ENCODE measurements around the gene PARD3.

Gene PARD3

GRCh38 chr10:34506786-34507185 lies 308.3 kb downstream of the PARD3 start:
- TF ChIP-seq CTCF (IDR thresholded peaks at IDR 0.05; ENCODE audit: insufficient read depth, low read length, poor library complexity, severe bottlenecking) (no peak), EZH2phosphoT487 (conservative IDR thresholded peaks at IDR 0.05; ENCODE audit: low read length) (no peak)

GRCh38 chr10:34505338-34505737 lies 309.8 kb downstream of the PARD3 start:
- Histone ChIP-seq H3K79me2 (ENCODE audit: insufficient read depth, low read length) (no peaks in the 10 kb centered on the region), H3K9me2 (replicated peaks; ENCODE audit: insufficient read depth, low read length) (no peaks in the 10 kb centered on the region), H3K4me2 (ENCODE audit: low read depth, low read length, poor library complexity, severe bottlenecking) (no peak overlapping the region), H3K9ac (ENCODE audit: low read length) (no peak overlapping the region), H4K20me1 (ENCODE audit: low read depth, low read length) (no peaks in the 10 kb centered on the region), H3K27ac (ENCODE audit: low read depth, low read length) (no peak overlapping the region), H3K4me3 (ENCODE audit: insufficient read depth, low read length, poor library complexity, severe bottlenecking) (no peak overlapping the region), H3F3A (ENCODE audit: insufficient read depth) (no peaks in the 10 kb centered on the region), H3K9me3 (ENCODE audit: insufficient read depth, low read length) (no peaks in the 10 kb centered on the region), H2AFZ (ENCODE audit: low read depth, low read length, severe bottlenecking) (no peak overlapping the region), H3K36me3 (ENCODE audit: low read length) (no peaks in the 10 kb centered on the region), H3K27me3 (ENCODE audit: low read length) (no peaks in the 10 kb centered on the region)
- no peak for TF ChIP-seq EZH2phosphoT487 (conservative IDR thresholded peaks at IDR 0.05; ENCODE audit: low read length)
- no peak for TF ChIP-seq CTCF (IDR thresholded peaks at IDR 0.05; ENCODE audit: insufficient read depth, low read length, poor library complexity, severe bottlenecking)

More at GRCh38 chr10:34506786-34507185, 308.3 kb downstream of the PARD3 start:
- no peaks in the 10 kb centered on the region for H4K20me1 ChIP-seq (ENCODE audit: low read depth, low read length)
- no peaks in the 10 kb centered on the region for H3K9me3 ChIP-seq (ENCODE audit: insufficient read depth, low read length)
- H3K27ac ChIP-seq (ENCODE audit: low read depth, low read length), result no peak overlapping the region
- no peaks in the 10 kb centered on the region for H3K27me3 ChIP-seq (ENCODE audit: low read length)
- no peak overlapping the region for H3K4me3 ChIP-seq (ENCODE audit: insufficient read depth, low read length, poor library complexity, severe bottlenecking)
- H2AFZ ChIP-seq (ENCODE audit: low read depth, low read length, severe bottlenecking), result no peak overlapping the region
- no peaks in the 10 kb centered on the region for H3K36me3 ChIP-seq (ENCODE audit: low read length)
- H3K9ac ChIP-seq (ENCODE audit: low read length), result no peak overlapping the region
- H3K9me2 ChIP-seq (replicated peaks; ENCODE audit: insufficient read depth, low read length), result no peaks in the 10 kb centered on the region
- no peak overlapping the region for H3K4me2 ChIP-seq (ENCODE audit: low read depth, low read length, poor library complexity, severe bottlenecking)
- H3K79me2 ChIP-seq (ENCODE audit: insufficient read depth, low read length), result no peaks in the 10 kb centered on the region
- H3F3A ChIP-seq (ENCODE audit: insufficient read depth), result no peaks in the 10 kb centered on the region

GRCh38 chr10:34504534-34504933 lies 310.6 kb downstream of the PARD3 start:
- H3K9me2 ChIP-seq (replicated peaks; ENCODE audit: insufficient read depth, low read length), result no peaks in the 10 kb centered on the region
- no peaks in the 10 kb centered on the region for H4K20me1 ChIP-seq (ENCODE audit: low read depth, low read length)
- H3K4me3 ChIP-seq (ENCODE audit: insufficient read depth, low read length, poor library complexity, severe bottlenecking), result no peak overlapping the region
- H3K79me2 ChIP-seq (ENCODE audit: insufficient read depth, low read length), result no peaks in the 10 kb centered on the region
- H3K9me3 ChIP-seq (ENCODE audit: insufficient read depth, low read length), result no peaks in the 10 kb centered on the region
- no peak overlapping the region for H3K4me2 ChIP-seq (ENCODE audit: low read depth, low read length, poor library complexity, severe bottlenecking)
- no peak overlapping the region for H3K9ac ChIP-seq (ENCODE audit: low read length)
- no peaks in the 10 kb centered on the region for H3F3A ChIP-seq (ENCODE audit: insufficient read depth)
- H3K27ac ChIP-seq (ENCODE audit: low read depth, low read length), result no peak overlapping the region
- no peak for TF ChIP-seq CTCF (IDR thresholded peaks at IDR 0.05; ENCODE audit: insufficient read depth, low read length, poor library complexity, severe bottlenecking)
- no peak for TF ChIP-seq EZH2phosphoT487 (conservative IDR thresholded peaks at IDR 0.05; ENCODE audit: low read length)
- H3K36me3 ChIP-seq (ENCODE audit: low read length), result no peaks in the 10 kb centered on the region
- no peak overlapping the region for H2AFZ ChIP-seq (ENCODE audit: low read depth, low read length, severe bottlenecking)
- H3K27me3 ChIP-seq (ENCODE audit: low read length), result no peaks in the 10 kb centered on the region
